T-helper 22 cell (primary cell): Measurements from ENCODE around the gene CHSY3.
"Not testable (repeated sequence)": the region's sequence is repeated elsewhere in the genome, so short reads cannot be mapped to it uniquely, and the experiment has no call there.

ENCODE experiments used
- DNase-seq: peaks from one replicate; pipeline ENCODE4 v3.0.0-alpha.2; 2020; ENCODE audit warnings: low read depth

Gene CHSY3

DNA sequence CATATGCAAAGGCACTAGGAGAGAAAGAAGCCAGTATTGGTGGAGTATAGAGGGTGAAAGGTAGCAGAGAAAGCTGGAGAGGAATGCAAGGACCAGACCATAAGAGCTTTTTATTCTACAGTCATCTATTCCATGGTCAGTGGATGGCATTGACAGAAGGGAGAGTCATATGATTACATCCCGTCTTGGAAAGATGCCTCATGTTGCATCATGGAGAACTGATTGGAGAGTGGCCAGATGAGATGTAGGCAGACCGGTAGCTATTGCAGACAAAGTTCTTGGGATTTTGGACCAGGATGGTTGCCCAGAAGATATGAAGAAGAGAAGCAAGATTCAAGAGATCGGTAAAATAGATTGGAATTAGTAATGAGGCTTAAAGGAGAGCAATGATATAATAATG lies 260.7 kb downstream of the CHSY3 start:
- DNase-seq = no peak

DNA sequence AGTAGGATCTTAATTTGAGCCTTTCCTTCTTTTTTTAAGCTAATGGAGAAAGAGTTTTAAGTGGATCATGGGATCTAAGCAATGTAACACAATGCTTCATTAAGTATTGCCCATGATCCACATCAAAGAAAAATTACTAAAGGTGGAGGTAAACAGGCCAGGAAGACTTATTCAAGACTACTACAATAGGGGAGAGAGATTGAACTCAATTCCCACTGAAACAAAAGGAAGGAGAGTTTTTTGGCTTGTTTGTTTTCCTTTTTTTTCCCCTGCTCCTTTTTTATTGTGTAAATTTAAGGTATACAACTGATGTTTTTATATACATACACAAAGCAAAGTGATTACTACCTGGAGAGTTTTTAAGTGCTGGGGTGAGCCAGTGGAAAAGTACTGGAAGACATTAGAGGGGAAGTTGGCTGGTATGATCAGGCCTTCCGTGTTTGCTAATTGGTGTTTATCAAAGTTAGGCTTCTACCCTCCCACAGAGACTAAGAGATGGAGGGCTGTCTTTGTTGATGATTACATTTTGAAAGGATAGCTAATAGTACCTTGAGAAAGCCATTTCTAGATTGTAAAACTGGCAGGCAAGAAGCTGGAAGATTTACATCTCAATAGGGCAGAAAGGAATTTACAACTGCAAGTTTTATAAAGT lies 262.7 kb downstream of the CHSY3 start:
- DNase-seq = no peak

DNA sequence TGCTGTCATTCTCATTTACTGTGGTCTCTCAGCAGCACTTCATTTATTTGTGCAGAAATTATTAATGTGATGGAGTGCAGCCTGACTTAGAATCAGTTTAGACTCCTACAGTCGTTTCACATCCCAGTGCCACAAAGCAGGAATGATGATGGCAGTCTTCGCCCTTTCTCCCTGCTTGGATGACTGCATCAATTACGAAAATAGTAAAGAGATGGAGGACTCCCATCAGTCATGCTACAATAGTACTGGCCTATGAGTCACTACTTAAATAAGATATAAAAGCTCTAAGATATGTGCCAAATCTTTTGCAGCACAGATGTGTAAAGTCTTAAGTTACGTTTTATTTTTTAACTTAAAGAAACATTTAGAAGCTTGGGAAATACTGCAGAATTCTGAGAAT lies 263.9 kb downstream of the CHSY3 start:
- DNase-seq = no peak

DNA sequence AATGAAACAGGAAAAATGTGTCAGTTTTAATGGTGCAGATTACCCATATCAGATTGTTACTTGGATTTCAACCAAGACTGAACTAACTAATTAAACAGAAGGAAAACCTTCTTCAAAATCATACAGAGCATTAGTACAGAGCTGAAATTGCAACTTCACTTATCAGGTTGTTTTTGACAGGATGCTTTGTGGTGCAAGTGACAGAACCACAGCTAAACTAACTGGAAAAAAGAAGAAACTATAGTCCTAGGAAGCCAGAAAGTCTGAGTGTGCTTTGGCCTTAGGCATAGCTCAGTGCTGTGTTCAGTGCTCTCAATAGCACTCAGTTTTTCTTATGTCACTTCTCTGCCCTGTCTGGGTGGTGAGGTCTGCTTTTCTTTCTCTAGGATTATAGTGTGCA lies 267.4 kb downstream of the CHSY3 start:
- DNase-seq = no peak

DNA sequence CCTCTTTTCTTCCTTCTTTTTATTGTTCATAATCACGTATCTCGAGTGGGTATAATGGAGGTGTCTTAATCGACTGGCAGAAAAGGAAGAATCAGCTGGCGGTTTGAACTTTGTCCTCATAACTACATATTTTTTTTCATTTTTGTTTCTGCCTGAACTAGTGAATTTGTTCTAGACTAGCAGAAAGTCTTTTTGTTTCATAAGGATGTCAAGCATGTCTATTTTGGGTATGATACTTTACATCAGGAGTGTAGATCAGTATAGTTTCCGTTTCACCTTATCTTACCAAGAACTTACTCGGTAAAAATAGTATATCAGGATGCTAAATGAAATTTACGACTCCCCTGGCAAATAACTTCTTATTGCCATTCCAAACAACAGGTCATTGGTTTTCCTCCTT lies 278.9 kb downstream of the CHSY3 start:
- no peak for DNase-seq

DNA sequence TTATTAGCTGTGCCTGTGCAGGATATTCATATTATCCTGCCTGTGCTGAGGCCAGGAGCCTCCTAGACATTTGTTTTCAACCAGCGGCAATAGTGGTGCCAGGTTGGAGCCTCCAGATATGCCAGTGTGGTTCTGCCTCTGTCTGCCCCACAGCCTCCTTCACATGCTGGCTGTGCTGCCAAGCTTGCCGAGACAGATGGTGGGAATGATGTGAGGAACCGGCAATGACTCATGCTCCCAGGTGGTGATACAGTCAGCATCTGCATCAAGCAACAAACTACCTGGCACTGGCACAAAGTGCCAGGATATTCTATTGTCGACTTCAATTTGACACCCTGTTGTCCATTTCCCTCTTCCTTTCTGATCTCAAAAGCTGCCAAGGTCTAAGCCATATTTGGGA lies 285.7 kb downstream of the CHSY3 start:
- no peak for DNase-seq

DNA sequence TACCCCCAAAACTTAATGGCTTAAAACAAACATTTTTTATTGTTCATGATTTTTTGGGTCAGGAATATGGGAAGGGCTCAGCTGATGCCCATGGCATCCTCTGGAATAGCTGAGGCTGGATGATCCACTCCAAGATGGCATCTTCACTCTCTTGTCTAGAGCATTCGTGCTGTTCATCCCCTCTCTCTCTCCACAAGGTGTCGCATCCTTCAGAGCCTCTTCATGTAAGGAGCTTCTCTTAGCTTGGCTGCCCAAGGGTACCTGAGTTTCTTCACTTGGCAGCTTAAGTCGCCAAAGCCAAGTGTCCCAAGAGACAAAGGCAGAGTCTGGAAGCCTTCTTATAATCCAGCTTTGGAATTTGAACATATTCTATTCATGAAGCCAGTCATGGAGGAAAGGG lies 294.7 kb downstream of the CHSY3 start:
- no peak for DNase-seq

DNA sequence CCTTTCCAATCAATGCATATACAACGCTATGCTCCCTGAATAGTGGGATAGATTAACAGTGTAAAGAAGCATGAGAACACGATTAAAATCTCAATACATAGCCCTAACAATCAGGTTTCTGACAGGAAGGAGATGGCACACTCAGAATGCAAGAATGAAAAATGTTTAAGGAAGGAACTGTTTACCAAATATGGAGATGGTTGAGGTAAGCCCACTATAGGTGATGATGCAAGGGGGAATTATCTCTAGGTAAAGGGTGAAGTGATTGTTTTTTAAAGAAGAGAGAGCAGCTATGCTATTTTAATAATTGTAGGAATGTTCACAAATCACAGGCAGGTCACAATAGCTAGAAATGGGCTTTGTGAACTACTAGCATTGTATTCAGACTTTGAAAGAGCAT lies 302.4 kb downstream of the CHSY3 start:
- no peak for DNase-seq

DNA sequence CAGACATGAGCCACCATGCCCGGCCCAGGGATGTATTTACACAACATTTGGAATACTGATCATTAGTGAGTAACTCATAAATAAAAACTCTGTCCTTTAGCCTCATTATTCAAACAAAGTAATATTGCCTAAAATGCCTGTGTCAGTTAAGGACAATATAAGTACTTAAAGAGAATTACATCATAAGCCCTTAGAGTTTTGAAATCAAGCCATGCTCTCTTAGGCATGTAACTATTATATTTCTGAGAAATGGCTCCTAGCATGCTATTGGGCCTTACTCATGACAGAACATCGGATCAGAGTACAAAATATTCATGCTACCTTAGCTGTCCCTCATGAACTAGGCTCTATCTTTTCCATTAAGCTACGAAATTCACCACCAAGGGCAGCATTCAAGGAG lies 309.3 kb downstream of the CHSY3 start:
- DNase-seq = no peak

DNA sequence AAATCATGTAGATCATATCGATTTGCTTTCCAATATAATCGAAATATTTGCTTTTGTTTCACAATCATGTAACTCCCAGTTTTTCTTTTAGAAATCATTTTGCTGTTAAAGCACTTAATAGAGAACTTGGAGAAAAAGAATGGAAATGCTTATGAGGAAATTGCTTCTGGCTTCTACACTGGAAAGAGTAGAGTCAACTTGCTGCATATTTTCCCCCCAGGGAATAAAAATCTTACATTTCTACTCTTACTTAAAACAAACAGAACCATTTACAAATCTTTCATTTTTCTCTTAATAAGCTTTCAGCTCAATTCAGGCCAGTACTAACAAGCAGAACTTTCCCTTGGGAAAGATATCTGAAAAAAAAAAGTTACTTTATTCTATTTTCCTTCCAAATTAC lies 312.0 kb downstream of the CHSY3 start:
- no peak for DNase-seq

DNA sequence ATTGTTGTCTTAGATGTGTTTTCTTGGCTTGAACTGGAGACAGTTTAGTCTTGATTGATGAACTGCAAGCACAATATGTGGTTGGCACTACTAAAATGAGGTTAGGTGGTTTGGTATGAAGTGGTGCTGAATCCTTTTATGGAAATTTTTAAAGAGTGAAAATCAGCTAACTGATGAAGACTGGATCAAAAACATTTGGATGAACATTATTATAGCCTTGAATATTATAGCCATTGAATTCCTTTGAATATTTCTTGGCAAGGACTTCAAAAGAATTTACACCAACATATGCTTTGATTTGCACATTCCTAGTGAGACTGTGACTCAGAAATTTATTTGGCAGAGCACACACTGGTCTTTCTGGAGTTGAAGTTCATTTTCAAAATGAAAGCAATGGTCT lies 318.3 kb downstream of the CHSY3 start:
- no peak for DNase-seq

DNA sequence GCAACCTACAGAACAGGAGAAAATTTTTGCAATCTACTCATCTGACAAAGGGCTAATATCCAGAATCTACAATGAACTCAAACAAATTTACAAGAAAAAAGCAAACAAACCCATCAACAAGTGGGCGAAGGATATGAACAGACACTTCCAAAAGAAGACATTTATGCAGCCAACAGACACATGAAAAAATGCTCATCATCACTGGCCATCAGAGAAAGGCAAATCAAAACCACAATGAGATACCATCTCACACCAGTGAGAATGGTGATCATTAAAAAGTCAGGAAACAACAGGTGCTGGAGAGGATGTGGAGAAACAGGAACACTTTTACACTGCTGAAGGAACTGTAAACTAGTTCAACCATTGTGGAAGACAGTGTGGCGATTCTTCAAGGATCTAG lies 322.3 kb downstream of the CHSY3 start:
- DNase-seq = not testable (repeated sequence)

DNA sequence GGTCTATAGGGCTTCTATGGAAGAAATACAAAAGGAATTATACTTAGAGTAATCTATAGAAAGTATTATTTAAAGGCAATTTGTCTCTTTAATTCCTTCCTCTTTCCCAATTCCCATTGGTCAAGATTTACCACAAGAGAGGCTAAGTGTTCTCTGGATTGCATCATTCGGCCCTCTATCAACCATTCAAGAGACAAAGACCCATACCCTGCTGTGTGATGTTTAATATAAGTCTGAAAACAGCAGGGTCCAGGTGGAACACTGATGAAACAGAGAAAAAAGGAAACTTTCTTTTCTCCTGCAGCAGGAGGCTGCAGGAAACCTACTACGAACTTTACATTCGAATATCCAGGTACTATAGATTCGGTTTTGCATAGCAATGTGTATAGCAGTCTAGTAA lies 323.4 kb downstream of the CHSY3 start:
- DNase-seq = no peak

DNA sequence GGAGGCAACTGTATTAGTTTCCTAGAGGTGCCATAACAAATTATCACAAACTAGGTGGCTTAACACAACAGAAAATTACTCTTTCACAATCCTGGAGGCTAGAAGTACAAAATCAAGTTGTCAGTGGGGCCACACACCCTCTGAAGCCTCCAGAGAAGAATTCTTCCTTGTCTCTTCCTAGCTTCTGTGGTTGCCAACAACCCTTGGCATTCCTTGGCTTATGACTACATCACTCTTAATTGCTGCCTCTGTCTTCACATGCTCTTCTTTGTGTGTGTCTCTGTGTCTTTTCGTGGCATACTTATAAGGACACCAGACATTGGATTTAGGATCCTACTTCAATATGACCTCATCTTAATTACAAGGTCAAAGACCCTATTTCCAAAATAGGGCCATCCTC lies 327.5 kb downstream of the CHSY3 start:
- DNase-seq = no peak

DNA sequence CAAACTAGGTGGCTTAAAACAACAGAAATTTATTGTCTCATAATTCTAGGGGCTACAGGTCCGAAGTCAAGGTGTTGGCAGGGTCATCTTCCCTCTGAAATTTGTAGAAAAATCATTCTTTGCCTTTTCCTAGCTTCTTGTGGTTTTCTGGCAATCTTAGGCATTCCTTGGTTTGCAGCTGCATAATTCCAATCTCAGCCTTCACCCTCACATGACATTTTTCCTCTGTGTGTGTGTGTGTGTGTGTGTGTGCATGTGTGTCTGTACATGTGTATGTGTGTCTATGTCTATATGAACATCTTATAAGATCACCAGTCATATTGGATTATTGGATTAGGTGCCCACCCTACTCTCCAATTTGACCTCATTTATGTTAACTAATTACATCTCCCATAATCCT lies 330.6 kb downstream of the CHSY3 start:
- no peak for DNase-seq
